B cell (primary cell): ENCODE data around the gene NCOA5. TPM values are rescaled to one million over a fixed set of nuclear protein-coding genes. Genes with fewer than 3 reads are reported as not detected.

Experiments used
- ATAC-seq: fragments of 200-7000 bp; cut with Tn5 transposase; one replicate; pipeline ENCODE4 v1.10.0; 2021; ENCODE audit warnings: low read depth, mild to moderate bottlenecking, moderate number of reproducible peaks, moderate library complexity
- CTCF ChIA-PET: fragments of 350-600 bp; sonication (Branson Sonifier 250); formaldehyde crosslinking; loops from one replicate; lab custom pipeline; 2021; ENCODE audit warnings: antibody characterized with exemption, inconsistent platforms; lab: Charles Lee
- POLR2A ChIA-PET: fragments of 350-600 bp; sonication (Branson Sonifier 250); formaldehyde crosslinking; loops from one replicate; lab custom pipeline; 2021; ENCODE audit warnings: antibody characterized with exemption; lab: Charles Lee
- DNase-seq: peaks from one replicate; pipeline ENCODE4 v3.0.0; 2013
- H2AFZ ChIP-seq: 2 replicates; pipeline ENCODE4 v1.6.1; 2012; ENCODE audit warnings: mild to moderate bottlenecking, low read depth, low read length; ENCODE audit not compliant: insufficient read depth, poor library complexity, severe bottlenecking
- H3K27ac ChIP-seq, 2 donors: 1 replicate in 1 of 2; 2 replicates in 1 of 2; pipeline ENCODE4 v1.5.1; 2012 to 2013; ENCODE audit warnings: low read length in 2 of 2, mild to moderate bottlenecking in 2 of 2, moderate library complexity in 1 of 2
- H3K27me3 ChIP-seq, 4 experiments: fragments of 200-600 bp in 1 of 4; sonication (generic) in 1 of 4; replicated peaks in 1 of 4; 1 replicate in 2 of 4; 2 replicates in 2 of 4; pipeline versions ENCODE4 v1.6.1 to v1.7.0; 2013 to 2016; ENCODE audit warnings: low read length in 3 of 4, mild to moderate bottlenecking in 2 of 4, mixed read lengths in 1 of 4, moderate library complexity in 1 of 4; ENCODE audit not compliant: insufficient read depth in 4 of 4, control insufficient read depth in 3 of 4; ENCODE audit errors: control extremely low read depth in 1 of 4
- H3K36me3 ChIP-seq, 2 experiments: replicated peaks in 1 of 2; 1 replicate in 1 of 2; 2 replicates in 1 of 2; pipeline versions ENCODE4 v1.6.1 to v1.7.1; 2013; ENCODE audit warnings: low read length in 1 of 2; ENCODE audit not compliant: insufficient read depth in 2 of 2, control insufficient read depth in 1 of 2; ENCODE audit errors: control extremely low read depth in 1 of 2, extremely low read depth in 1 of 2
- H3K4me1 ChIP-seq, 2 donors: fragments of 200-600 bp in 1 of 2; sonication (generic) in 1 of 2; 1 replicate in 1 of 2; 2 replicates in 1 of 2; pipeline versions ENCODE4 v1.5.1 to v1.6.1; 2013 to 2017; ENCODE audit warnings: low read length in 2 of 2; ENCODE audit not compliant: control insufficient read depth in 2 of 2, insufficient read depth in 2 of 2
- H3K4me2 ChIP-seq: replicated peaks from 2 replicates; pipeline ENCODE3; 2012; ENCODE audit warnings: mild to moderate bottlenecking, low read depth, low read length; ENCODE audit not compliant: poor library complexity, severe bottlenecking
- H3K4me3 ChIP-seq, 5 experiments: fragments of 200-600 bp in 1 of 5; sonication (generic) in 1 of 5; 1 replicate in 3 of 5; 2 replicates in 2 of 5; pipeline versions ENCODE4 v1.5.1 to v1.7.0; 2011 to 2016; ENCODE audit warnings: low read length in 4 of 5, mild to moderate bottlenecking in 4 of 5, low read depth in 2 of 5, control low read depth in 1 of 5, moderate library complexity in 1 of 5; ENCODE audit not compliant: insufficient read depth in 1 of 5; ENCODE audit errors: control extremely low read depth in 1 of 5, extremely low read depth in 1 of 5
- H3K79me2 ChIP-seq: fragments of 200-600 bp; sonication (generic); one replicate; pipeline ENCODE4 v1.6.0; 2016; ENCODE audit warnings: low read length; ENCODE audit not compliant: control insufficient read depth, insufficient read depth
- H3K9ac ChIP-seq: fragments of 200-600 bp; sonication (generic); 2 replicates; pipeline ENCODE4 v1.6.1; 2017; ENCODE audit warnings: mild to moderate bottlenecking, low read length, moderate library complexity
- H3K9me3 ChIP-seq, 3 donors: one replicate each; pipeline versions ENCODE4 v1.6.1 to v1.7.1; 2013; ENCODE audit warnings: low read length in 2 of 3; ENCODE audit not compliant: control insufficient read depth in 2 of 3, insufficient read depth in 1 of 3; ENCODE audit errors: control extremely low read depth in 1 of 3
- H4K20me1 ChIP-seq: 2 replicates; pipeline ENCODE4 v1.6.0; 2012; ENCODE audit warnings: mild to moderate bottlenecking, low read length; ENCODE audit not compliant: insufficient read depth, control insufficient read depth, poor library complexity, severe bottlenecking
- H3K27ac Mint-ChIP-seq: one replicate; pipeline ENCODE4 v1.8.0; 2021; ENCODE audit warnings: mixed read lengths
- H3K27me3 Mint-ChIP-seq: one replicate; pipeline ENCODE4 v1.8.0; 2021; ENCODE audit warnings: mixed read lengths
- H3K4me1 Mint-ChIP-seq: one replicate; pipeline ENCODE4 v1.8.0; 2021; ENCODE audit warnings: mixed read lengths
- H3K4me3 Mint-ChIP-seq: one replicate; pipeline ENCODE4 v1.8.0; 2021; ENCODE audit warnings: mixed read lengths
- H3K9me3 Mint-ChIP-seq: one replicate; pipeline ENCODE4 v1.8.0; 2022; ENCODE audit warnings: mixed read lengths; ENCODE audit not compliant: insufficient read depth
- CTCF ChIP-seq: fragments of 200-600 bp; IDR thresholded peaks from one replicate; pipeline ENCODE4 v1.8.0; 2022; ENCODE audit warnings: antibody characterized with exemption, mild to moderate bottlenecking
- EZH2 ChIP-seq: IDR thresholded peaks from 2 replicates; pipeline ENCODE4 v1.6.1; 2012; ENCODE audit warnings: borderline replicate concordance, low read depth, mild to moderate bottlenecking, moderate library complexity, low read length; ENCODE audit not compliant: insufficient read depth, poor library complexity, severe bottlenecking
- WGBS: methylation state at CpG from one replicate; pipeline ENCODE4 v1.1.5; 2013; ENCODE audit warnings: missing lambda C conversion rate; ENCODE audit not compliant: insufficient coverage; 5-methylcytosine and 5-hydroxymethylcytosine counted together
- intact Hi-C: fragments of 100-400 bp; cut with micrococcal nuclease; formaldehyde crosslinking; loops from one replicate; pipeline ENCODE4 v1.10.0; 2022
- polyA plus RNA-seq: library from polyadenylated mRNA; depleted of rRNA; stranded (reverse); fragments of >200 nt; gene quantifications from 2 replicates; pipeline ENCODE4 v1.2.3, GENCODE V29; 2012
- total RNA-seq, 2 donors: library from RNA; stranded (reverse); fragments of 120-200 nt in 1 of 2; gene quantifications; 1 replicate in 1 of 2; 2 replicates in 1 of 2; pipeline versions ENCODE4 v1.2.3 to v1.2.4, GENCODE V29; 2013 to 2022

The NCOA5 gene
- total and polyA plus RNA-seq, 2 donors (not counting 1 experiment from before 2014, with no cell fraction given) = 26.0 to 41.6 TPM

DNA sequence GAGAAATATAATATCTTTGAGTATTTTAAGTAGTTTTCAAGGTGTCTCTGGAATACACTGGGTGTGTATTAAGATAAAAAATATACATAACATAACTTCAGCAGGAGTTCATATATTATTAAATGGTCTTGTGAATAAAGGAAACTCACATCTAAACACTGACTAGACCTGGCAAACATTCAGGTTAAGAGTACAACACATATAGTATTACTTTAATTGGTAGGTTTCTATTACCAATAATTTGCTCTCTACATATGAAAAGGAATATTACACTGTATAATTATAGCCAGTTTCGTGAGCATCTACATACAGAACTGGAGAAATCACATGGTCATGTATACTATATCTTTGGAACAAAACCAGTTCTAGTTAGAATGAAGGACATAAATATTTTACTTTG, 8.7 kb downstream of the NCOA5 start:
- intact Hi-C loops = no loop called here

DNA sequence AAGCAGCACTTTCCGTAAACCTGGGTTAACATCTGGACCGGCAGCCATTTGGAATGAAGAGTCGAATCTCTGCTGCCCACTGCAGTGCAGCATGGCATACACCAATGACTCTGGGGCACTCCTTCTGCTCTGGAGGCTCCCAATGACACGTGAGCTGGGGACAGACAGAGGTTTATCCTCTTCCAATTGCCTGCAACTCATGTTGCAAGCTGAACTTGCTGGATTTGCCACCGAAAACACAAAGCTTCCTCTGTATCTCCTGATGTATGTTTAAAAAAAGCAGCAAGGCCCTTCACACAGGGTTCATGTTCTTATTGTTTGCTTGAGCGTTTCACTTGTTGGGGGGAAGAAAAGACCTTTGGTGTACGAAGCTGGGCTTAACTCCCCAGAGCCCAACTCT, 10.8 kb downstream of the NCOA5 start:
- Mint-ChIP-seq H3K4me1 (peaks cover 34% of the 10 kb centered on the region), H3K27ac (no peak overlapping the region), H3K27me3 (no peaks in the 10 kb centered on the region), H3K9me3 (no peaks in the 10 kb centered on the region), H3K4me3 (no peak overlapping the region)
- H3K4me1 ChIP-seq = peaks cover 0 to 7% of the 10 kb centered on the region in 2 donors
- no peak overlapping the region for H3K4me2 ChIP-seq
- ATAC-seq (no peak), DNase-seq (no peak)
- H3K27ac ChIP-seq = no peak overlapping the region
- no peak overlapping the region for H3K9ac ChIP-seq
- H3K27me3 ChIP-seq = no peaks in the 10 kb centered on the region
- H3K36me3 ChIP-seq = peaks cover 4 to 50% of the 10 kb centered on the region in 2 experiments
- no peaks in the 10 kb centered on the region for H3K9me3 ChIP-seq
- H2AFZ ChIP-seq = no peak overlapping the region
- peaks cover 67% of the 10 kb centered on the region for H3K79me2 ChIP-seq
- POLR2A ChIA-PET = no interaction called here
- no peak for TF ChIP-seq CTCF
- no peak for TF ChIP-seq EZH2
- intact Hi-C loops = no loop called here
- WGBS = 97% methylated on average over 5 of the region's 7 CpGs
- peaks cover 94% of the 10 kb centered on the region for H4K20me1 ChIP-seq
- no peak overlapping the region for H3K4me3 ChIP-seq
- CTCF ChIA-PET = interaction anchor here (1.7 kb wide), 1 partner anchor 9 kb away, joined by 7 read pairs; no protein-coding TSS in a partner anchor

More for the DNA sequence above, 8.7 kb downstream of the NCOA5 start:
- H3K9me3 Mint-ChIP-seq = no peaks in the 10 kb centered on the region
- ChIA-PET POLR2A (no interaction called here), CTCF (interaction anchor here (1.2 to 1.3 kb wide), 2 partner anchors 52 to 58 kb away, joined by 3 read pairs; no protein-coding TSS in a partner anchor)
- ATAC-seq = no peak
- H3K9me3 ChIP-seq = no peaks in the 10 kb centered on the region
- H3K9ac ChIP-seq = no peak overlapping the region
- H3K36me3 ChIP-seq = peaks cover 2 to 29% of the 10 kb centered on the region in 2 experiments
- H4K20me1 ChIP-seq = peaks cover 96% of the 10 kb centered on the region
- H2AFZ ChIP-seq = no peak overlapping the region
- peaks cover 88% of the 10 kb centered on the region for H3K79me2 ChIP-seq
- peaks cover 0 to 21% of the 10 kb centered on the region in 2 donors for H3K4me1 ChIP-seq
- TF ChIP-seq CTCF = no peak
- TF ChIP-seq EZH2 = no peak
- no peaks in the 10 kb centered on the region for H3K27me3 ChIP-seq
- H3K4me2 ChIP-seq = no peak overlapping the region
- H3K4me3 ChIP-seq = no peak overlapping the region
- no peak overlapping the region for H3K27ac ChIP-seq
- H3K27me3 Mint-ChIP-seq = no peaks in the 10 kb centered on the region
- WGBS = no CpG with 5 or more reads among the region's 1 CpG
- DNase-seq = no peak
- peaks cover 49% of the 10 kb centered on the region for H3K4me1 Mint-ChIP-seq
- H3K4me3 Mint-ChIP-seq = no peak overlapping the region
- no peak overlapping the region for H3K27ac Mint-ChIP-seq
